Stimulated activated CD8-positive, alpha-beta memory T cell treated with anti-CD3 and anti-CD28 coated beads, Interleukin-4, amount 100 ng/mL, for 1 hour (primary cell): ENCODE results near the gene FAM83C.

ENCODE experiments used
- DNase-seq, 2 donors: peaks; one replicate each; pipeline ENCODE4 v3.0.0-alpha.2; 2020; ENCODE audit warnings: low read depth in 2 of 2, low spot score in 1 of 2

FAM83C gene

DNA sequence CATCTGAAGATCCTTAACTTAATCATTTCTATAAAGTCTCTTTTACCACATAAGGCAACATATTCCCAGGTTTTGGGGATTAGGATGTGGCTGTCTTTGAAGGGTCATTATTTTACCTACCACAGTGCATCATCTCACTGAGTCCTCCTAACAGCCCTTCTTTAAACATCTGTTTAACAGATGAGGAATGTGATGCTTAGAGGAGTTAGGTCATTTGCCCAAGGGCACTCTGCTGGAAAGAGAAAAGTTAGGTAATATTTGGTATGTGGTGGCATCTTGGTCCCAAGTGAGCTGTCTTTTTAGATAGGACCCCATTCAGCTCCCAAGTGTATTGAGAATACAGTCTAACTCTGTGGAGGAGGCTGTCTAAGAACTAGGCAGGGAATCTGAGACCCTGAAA is 54.7 kb downstream of the FAM83C start:
- DNase-seq, result no peak

DNA sequence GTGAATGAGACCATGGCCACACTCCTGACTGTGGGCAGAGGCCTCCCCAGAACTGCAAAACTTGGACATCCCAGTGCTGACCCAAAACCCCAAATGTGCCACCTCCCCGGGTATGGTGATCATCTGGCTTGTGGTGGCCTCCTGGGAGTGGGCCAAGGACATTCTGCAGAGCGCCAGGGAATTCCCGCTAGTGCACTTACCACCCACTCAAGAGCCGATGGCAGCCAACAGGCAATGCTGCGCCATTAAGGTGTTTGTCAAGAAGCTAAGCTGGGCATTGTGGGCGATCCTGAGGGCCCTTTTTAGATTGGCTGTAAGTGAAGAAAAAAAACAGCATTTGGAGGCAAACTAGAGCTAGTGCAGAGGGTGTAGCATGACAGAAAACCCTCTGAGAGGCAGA is 56.3 kb downstream of the FAM83C start:
- no peak for DNase-seq
